ENCODE results near the gene INPP4B. TPM values are rescaled to one million over a fixed set of nuclear protein-coding genes. Genes with fewer than 3 reads are reported as not detected.
A peak's percentile ranks its signal among the peaks of the same experiment; 100 is the strongest.

INPP4B gene
- total RNA-seq, 1 donor: 54.2 TPM

DNA sequence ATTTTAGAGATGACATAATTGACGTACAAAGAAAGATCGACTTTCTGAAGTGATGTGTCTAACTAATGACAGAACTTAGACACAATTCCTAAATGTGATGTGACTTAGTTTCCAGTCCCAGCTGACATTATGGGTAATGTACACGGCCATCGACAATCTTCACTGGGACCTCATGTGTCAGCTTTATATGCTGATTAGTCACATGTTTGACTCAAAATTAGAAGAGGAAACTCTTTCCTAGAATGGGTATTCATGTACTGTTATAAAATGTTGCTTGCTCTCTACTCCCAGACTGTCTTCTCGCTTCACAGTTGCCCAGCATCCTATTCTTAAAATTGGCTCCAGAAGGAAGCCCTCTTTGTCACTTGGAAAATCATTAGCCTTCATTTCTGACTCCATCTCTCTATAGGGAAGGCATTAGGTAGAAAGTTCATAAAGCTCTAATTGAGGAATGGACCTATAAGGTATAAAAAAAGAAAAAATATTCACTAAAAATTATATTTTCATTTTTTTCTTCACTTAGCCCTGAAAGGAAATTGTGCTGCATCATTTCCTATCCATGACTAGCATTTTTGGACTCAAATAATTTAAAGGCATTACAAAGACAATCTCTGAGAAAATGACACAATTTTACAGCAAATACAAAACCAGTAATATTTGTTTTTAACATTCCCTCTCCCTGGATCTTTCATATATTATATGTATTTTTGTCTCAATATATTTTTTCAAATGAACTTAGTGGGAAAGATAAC, 554.6 kb downstream of the INPP4B start:
- DNase-seq (ENCODE audit: low read depth): no peak
- TF ChIP-seq, protein P1, sequence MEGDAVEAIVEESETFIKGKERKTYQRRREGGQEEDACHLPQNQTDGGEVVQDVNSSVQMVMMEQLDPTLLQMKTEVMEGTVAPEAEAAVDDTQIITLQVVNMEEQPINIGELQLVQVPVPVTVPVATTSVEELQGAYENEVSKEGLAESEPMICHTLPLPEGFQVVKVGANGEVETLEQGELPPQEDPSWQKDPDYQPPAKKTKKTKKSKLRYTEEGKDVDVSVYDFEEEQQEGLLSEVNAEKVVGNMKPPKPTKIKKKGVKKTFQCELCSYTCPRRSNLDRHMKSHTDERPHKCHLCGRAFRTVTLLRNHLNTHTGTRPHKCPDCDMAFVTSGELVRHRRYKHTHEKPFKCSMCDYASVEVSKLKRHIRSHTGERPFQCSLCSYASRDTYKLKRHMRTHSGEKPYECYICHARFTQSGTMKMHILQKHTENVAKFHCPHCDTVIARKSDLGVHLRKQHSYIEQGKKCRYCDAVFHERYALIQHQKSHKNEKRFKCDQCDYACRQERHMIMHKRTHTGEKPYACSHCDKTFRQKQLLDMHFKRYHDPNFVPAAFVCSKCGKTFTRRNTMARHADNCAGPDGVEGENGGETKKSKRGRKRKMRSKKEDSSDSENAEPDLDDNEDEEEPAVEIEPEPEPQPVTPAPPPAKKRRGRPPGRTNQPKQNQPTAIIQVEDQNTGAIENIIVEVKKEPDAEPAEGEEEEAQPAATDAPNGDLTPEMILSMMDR (IDR thresholded peaks at IDR 0.05; ENCODE audit: insufficient read depth, low read length): no peak
- no peak overlapping the region for H3K4me3 ChIP-seq (ENCODE audit: low read depth, low read length)

DNA sequence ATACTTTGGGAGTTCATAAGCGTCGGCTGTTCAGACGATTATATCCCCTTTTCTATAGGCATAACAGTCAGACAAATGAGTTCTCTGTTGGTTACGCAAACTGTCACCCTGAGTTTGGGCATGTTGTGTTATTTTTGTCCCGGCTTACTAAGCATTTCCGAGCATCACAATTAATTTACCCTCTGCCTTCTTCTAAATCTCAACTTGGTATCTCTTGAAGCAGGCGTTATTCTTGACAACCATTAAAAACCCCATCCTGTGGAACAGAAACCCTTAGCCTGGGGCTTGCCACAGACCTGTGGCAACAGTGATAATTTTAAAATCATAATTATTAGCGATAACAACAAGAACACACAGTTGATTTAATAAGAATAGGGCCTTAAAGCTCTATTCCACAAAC, 558.7 kb downstream of the INPP4B start:
- no peak for DNase-seq (ENCODE audit: low read depth)
- TF ChIP-seq, protein P1 (IDR thresholded peaks at IDR 0.05; ENCODE audit: insufficient read depth, low read length): no peak
- no peak overlapping the region for H3K4me3 ChIP-seq (ENCODE audit: low read depth, low read length)

DNA sequence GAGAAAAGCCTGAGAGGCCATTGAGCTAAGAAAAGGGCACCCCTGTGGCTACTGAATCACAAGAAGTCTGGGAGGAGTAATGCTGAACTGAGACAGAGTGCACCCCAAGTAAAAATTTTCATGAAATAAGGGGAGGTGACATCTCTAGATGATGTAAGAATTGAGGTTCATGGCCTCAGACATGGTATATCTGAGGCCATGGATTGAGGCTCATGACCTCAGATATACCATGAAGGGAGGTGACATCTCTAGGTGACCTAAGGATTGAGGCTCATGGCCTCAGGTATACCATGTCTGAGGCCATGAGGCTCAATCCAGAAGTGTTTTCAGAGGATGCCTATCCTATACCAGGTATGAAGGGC, 560.9 kb downstream of the INPP4B start:
- TF ChIP-seq, protein P1 (IDR thresholded peaks at IDR 0.05; ENCODE audit: insufficient read depth, low read length): no peak
- no peak for DNase-seq (ENCODE audit: low read depth)
- no peak overlapping the region for H3K4me3 ChIP-seq (ENCODE audit: low read depth, low read length)

DNA sequence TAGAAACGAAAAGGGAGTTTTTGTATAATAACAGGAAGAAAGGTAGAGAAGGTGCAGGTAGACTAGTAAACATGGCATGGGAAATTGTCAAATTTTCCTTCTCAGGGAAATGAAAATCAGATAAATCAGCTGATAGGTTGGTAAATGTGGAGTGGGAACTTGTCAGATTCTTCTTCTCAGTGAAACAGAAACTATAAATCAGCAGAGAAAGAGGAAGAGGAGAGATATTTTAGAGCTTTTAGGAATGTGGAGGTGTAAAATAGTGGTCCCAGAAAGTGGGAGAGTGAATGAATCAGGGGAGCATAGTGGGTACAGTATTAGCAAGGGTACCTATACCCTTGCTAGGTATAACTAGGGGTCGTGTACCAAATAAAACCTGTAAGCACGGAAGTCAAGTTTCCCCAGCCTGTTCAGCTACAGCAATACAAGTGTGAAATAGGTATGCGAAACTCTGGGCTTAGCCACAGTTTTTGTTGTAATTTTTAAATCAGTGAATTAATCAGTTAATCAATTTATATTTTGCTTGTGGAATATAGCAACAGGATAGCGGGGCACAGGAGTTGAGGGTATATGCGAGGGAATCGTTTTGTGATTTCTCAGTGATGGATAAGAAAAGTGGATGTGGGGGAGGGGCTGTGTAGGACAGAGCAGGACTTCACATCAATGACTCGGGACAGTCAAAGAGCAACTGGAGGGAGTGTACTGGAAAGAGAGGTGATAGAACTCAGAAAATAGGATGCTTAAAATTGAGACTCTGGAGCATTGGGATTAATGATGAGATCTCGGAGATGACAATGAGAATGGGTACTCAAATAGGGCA, 561.5 kb downstream of the INPP4B start:
- TF ChIP-seq, protein P1 (IDR thresholded peaks at IDR 0.05; ENCODE audit: insufficient read depth, low read length): no peak
- no peak overlapping the region for H3K4me3 ChIP-seq (ENCODE audit: low read depth, low read length)
- DNase-seq (ENCODE audit: low read depth): no peak

DNA sequence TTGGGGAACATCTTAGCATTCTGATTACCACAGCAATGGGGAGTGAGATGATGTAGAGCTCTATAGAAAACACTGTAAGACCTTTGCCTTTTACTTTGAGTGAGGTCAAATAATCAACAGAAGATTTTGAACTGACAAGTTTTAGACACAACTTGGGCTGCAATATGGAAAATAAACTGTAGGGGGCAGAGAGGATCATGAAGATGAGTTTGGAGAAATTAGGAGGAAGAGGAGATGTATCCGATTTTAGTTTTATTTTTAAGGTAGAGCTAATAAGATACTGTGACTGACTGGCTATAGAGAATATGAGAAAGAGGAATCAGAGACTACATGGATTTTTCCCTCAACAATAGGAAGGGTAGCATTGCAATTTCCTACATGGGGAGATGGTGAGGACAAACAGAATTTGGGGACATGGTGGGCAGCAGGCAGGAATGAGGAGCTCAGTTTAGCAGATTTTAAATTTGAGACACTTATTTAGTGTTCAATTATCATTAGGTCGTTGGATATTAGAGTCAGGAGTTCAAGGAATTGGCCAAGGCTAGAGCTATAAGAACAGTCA, 563.1 kb downstream of the INPP4B start:
- peak; percentile 52 for DNase-seq (ENCODE audit: low read depth)
- H3K4me3 ChIP-seq (ENCODE audit: low read depth, low read length): no peak overlapping the region
- TF ChIP-seq, protein P1 (IDR thresholded peaks at IDR 0.05; ENCODE audit: insufficient read depth, low read length): peak; percentile 65

DNA sequence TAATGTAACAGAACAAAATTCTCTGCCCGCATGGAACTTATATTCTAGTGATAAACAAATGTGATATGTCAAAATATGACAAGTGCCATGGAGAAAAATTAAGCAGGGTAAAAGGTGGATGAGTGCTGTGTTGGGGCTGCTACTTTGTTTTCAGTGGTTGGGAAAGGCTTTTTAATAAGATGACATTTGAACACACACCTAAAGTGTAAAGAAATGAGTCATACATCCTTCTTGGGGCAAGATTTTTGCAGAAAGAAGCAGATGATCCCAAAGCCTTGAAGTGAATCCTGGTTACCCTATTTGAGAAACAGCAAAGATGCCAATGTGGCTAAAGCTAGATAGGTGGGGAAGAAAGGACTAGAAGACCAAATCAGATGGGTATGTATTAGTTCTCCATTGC, 564.1 kb downstream of the INPP4B start:
- no peak overlapping the region for H3K4me3 ChIP-seq (ENCODE audit: low read depth, low read length)
- TF ChIP-seq, protein P1 (IDR thresholded peaks at IDR 0.05; ENCODE audit: insufficient read depth, low read length): no peak
- no peak for DNase-seq (ENCODE audit: low read depth)
